HFF-Myc (cell line): ENCODE data around the gene FAT1.

Experiments
- DNase-seq: peaks from one replicate; pipeline ENCODE4 v3.0.0-alpha.2; 2011; ENCODE audit warnings: low read depth; ENCODE audit errors: extremely low read depth
- H3K4me3 ChIP-seq: replicated peaks from 2 replicates; pipeline ENCODE4 v1.5.1; 2011; ENCODE audit warnings: low read depth, mild to moderate bottlenecking, control low read depth, low read length
- TF ChIP-seq, protein P1 (sequence below): IDR thresholded peaks from 2 replicates; pipeline ENCODE4 v1.5.1; 2012; ENCODE audit warnings: mild to moderate bottlenecking, low read depth, low read length, control low read depth; ENCODE audit errors: missing control alignments

The FAT1 gene

DNA sequence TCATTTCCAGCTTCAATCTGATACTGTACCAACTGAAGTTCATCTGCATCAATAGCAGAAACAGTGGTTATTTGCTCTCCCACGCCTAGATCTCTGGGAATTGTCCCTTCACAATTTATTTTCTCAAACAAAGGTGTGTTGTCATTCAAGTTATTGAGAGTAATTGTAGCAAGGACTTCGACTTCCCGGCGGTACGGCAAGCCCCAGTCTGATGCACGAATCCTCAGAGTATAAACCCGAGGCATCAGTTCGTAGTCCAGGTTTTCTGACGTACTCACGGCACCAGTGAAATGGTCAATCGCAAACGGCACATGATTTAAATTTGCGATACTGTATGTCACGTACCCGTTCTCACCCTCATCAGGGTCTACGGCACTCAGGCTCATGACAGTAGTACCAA lies 15.7 kb downstream of the FAT1 start:
- H3K4me3 ChIP-seq: no peak overlapping the region
- DNase-seq: no peak
- TF ChIP-seq, protein P1, sequence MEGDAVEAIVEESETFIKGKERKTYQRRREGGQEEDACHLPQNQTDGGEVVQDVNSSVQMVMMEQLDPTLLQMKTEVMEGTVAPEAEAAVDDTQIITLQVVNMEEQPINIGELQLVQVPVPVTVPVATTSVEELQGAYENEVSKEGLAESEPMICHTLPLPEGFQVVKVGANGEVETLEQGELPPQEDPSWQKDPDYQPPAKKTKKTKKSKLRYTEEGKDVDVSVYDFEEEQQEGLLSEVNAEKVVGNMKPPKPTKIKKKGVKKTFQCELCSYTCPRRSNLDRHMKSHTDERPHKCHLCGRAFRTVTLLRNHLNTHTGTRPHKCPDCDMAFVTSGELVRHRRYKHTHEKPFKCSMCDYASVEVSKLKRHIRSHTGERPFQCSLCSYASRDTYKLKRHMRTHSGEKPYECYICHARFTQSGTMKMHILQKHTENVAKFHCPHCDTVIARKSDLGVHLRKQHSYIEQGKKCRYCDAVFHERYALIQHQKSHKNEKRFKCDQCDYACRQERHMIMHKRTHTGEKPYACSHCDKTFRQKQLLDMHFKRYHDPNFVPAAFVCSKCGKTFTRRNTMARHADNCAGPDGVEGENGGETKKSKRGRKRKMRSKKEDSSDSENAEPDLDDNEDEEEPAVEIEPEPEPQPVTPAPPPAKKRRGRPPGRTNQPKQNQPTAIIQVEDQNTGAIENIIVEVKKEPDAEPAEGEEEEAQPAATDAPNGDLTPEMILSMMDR: no peak

DNA sequence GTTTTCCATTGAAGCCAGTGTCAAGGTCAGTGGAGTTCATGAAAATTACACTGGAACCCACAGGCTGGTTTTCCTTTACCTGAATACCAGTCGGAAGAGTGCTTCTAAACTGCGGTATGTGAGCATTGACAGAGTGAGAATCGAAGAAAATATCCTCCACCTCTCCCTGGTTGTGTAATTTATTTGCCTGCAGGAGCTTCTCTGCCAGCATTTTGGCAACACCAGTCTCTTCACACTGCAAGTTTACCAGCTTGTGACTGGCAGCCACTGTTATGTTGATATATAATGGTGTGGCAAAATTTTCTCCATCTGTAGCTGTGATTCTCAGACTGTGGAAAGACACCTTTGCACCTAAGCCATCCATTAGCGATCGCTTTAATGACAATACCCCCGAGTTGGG lies 16.1 kb downstream of the FAT1 start:
- TF ChIP-seq, protein P1: no peak
- DNase-seq: no peak
- H3K4me3 ChIP-seq: no peak overlapping the region

DNA sequence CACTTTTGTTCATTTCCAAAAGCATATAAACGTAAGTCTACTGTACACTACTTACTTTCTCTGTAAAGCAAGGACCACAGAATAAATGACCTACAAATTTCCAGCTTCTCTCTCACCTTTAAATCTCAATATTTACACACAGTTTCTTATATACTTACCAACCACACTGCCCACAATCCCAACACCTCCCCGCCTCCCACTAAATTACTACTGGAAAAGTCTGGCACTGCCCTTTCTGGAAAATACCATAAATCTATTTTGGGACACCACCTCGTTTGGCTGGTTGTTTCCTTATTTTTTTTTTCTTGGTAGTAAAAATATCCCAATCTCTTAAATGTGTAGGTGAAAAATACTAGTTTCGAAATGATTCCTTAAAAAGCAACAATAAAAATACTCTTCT lies 19.6 kb downstream of the FAT1 start:
- TF ChIP-seq, protein P1: no peak
- no peak for DNase-seq
- no peak overlapping the region for H3K4me3 ChIP-seq

DNA sequence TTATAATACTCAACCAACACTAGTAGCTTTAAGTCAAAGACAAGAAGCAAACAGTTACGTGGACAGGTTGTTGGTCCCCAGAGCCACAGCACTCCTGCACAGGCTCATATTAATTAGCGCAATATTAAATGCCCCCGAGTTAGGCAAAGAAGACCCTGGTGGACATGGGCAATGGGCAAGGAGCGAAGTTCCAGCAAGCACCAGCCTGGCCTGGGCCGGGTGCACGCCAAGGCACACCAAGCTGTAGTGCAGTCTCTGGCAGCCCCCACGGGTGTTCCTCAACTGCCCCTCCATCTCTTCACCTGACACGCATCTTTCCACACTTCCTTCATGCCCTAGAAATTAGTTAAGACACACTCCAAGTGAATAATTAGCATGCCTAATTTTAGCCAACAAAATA lies 20.1 kb downstream of the FAT1 start:
- no peak overlapping the region for H3K4me3 ChIP-seq
- TF ChIP-seq, protein P1: no peak
- DNase-seq: no peak

DNA sequence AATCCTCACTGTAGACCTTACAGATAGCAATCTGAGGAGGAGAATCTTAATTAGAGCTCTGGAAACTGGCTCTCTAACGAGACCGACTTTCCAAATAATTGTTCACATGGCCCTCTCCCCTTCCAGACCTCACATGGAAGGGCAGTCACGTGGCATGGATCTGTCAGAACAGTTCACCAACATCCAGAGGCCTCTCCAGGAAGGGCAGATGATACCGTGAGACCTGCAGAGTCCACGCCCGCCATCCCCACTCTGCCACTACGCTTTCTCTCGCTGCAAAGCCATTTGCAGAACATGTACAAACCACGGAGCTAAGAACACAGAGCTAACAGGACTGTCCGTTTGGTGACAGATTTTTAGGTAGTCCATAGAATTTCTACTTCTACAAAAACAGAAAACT lies 20.7 kb downstream of the FAT1 start:
- TF ChIP-seq, protein P1: no peak
- H3K4me3 ChIP-seq: no peak overlapping the region
- DNase-seq: no peak

DNA sequence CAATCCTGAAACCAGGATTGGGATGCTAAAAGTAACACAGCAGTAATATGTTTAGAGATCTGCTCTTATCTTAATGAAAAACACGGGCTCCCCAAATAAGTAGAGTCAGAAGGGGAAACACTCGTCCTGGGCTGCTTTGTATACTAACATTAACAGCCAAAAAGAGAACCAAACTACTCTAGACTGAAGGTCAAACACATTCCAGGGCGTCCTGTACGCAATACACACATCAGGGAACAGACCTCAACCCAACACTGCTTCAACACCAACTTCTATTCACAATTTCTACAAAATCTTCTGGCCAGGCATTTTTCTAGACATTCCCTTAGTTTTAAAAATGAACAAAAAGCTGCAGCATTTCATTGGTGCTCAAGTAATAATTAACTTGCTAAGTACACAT lies 21.4 kb downstream of the FAT1 start:
- H3K4me3 ChIP-seq: no peak overlapping the region
- no peak for DNase-seq
- TF ChIP-seq, protein P1: no peak

DNA sequence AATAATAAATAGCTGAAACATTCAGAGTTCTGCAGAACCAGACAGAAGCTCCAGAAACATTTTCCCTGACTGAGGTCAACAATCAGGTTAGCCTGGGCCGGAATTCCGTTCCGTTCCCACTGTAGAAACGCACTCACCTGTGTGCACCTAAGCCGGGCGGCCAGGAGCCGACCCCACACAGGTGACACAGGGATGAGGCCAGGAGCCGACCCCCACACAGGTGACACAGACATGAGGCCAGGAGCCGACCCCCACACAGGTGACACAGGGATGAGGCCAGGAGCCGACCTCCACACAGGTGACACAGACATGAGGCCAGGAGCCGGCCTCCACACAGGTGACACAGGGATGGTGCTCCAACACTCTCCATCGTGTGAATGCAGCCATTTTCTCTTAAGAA lies 21.9 kb downstream of the FAT1 start:
- no peak for DNase-seq
- no peak overlapping the region for H3K4me3 ChIP-seq
- TF ChIP-seq, protein P1: no peak
